ENCODE data around the gene AGPAT2. TPM values are rescaled to one million over a fixed set of nuclear protein-coding genes. Genes with fewer than 3 reads are reported as not detected.

The AGPAT2 gene
- total RNA-seq, 1 donor from 2014 or later: 106 TPM

DNA sequence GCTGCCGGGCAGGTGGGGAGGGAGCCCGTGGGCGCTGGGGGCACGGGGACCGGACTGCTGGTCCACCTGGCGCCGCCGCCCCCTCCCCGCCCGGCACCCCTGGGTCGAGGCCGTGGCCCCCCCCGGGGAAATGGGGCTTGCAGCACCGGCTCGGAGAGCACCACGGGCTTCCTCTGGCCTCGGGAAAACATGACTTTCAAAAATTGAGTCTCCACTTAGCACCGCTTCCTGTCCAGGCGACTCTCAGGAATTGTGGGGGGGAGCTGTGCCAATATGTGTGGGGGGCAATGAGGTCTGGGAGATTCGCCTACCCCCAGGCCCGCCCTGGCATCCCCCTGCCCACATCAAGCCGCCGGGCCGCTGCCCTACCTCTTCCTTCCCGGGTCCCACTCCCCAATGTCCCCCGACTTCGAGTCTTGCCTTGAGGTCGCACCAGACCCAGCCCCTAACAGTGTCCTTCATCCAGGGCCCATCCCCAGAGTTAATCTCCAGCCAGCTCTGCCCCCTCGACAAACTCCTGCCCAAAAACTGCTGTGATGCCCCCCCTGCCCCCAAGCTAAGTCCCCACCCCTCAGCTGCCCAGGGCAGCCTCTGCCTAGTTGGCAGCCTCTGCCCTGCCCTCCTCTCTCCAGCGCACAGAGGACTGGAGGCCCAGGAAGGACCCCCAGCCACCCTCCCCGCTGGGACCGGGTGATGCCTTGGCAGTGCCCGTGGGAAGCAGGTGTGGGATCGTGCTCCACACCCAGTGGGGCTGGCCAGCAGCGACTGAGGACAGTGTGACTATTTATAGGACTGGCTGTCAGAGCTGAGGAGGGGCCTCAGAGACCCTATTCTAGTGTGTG lies 20.7 kb downstream of the AGPAT2 start:
- H3K9me3 ChIP-seq: no peaks in the 10 kb centered on the region
- H3K27me3 ChIP-seq (ENCODE audit: low read depth): peaks cover 49% of the 10 kb centered on the region
- H3K4me3 ChIP-seq: peak overlapping the region; percentile 59
- no peak for ATAC-seq
- H3K27ac ChIP-seq: peak overlapping the region; percentile 88
- H3K4me1 ChIP-seq: peaks cover 6% of the 10 kb centered on the region
- no peak for DNase-seq
- intact Hi-C loops (cut with DNase I): no loop called here
- TF ChIP-seq, protein P1, sequence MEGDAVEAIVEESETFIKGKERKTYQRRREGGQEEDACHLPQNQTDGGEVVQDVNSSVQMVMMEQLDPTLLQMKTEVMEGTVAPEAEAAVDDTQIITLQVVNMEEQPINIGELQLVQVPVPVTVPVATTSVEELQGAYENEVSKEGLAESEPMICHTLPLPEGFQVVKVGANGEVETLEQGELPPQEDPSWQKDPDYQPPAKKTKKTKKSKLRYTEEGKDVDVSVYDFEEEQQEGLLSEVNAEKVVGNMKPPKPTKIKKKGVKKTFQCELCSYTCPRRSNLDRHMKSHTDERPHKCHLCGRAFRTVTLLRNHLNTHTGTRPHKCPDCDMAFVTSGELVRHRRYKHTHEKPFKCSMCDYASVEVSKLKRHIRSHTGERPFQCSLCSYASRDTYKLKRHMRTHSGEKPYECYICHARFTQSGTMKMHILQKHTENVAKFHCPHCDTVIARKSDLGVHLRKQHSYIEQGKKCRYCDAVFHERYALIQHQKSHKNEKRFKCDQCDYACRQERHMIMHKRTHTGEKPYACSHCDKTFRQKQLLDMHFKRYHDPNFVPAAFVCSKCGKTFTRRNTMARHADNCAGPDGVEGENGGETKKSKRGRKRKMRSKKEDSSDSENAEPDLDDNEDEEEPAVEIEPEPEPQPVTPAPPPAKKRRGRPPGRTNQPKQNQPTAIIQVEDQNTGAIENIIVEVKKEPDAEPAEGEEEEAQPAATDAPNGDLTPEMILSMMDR (IDR thresholded peaks at IDR 0.05): no peak
- peaks cover 32% of the 10 kb centered on the region for H3K36me3 ChIP-seq

DNA sequence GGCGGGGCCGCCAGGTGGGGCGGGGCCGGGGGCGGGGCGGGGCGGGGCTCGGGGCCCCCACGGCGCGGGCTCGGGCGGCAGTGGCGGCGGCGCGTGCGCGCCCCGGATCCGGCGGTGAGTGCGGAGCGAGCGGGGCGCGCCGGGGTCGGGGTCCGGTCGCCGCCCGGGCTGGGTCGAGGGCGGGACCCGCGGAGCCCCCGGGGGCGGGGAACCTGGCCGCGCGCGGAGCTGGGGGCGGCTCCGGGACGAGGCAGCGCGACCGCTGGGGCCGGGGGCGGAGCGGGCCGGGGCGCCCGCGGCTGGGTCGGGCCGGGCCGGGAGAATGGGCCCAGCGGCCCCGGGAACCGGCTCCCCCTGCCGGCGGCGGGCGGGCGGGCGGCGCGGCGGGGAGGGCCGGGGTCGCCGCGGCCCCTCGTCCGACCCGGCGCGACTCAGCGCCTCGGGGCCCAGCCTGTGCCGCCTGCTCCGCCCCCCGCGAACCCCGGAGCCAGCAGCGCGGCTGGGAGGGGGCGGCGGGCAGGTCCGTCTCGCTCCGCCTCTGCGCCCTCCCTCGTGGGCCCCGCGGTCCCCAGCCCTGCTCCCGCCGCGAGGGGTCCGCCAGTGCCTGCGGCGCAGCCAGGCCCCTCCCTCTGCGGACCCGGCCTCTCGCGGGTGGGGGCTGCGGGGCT lies 21.4 kb downstream of the AGPAT2 start:
- Histone ChIP-seq H3K36me3 (peaks cover 29% of the 10 kb centered on the region), H3K4me3 (peak overlapping the region; percentile 61), H3K4me1 (peaks cover 6% of the 10 kb centered on the region), H3K27ac (peak overlapping the region; percentile 88), H3K27me3 (ENCODE audit: low read depth) (peaks cover 56% of the 10 kb centered on the region), H3K9me3 (no peaks in the 10 kb centered on the region)
- TF ChIP-seq, protein P1 (IDR thresholded peaks at IDR 0.05): no peak
- DNase-seq (no peak), ATAC-seq (no peak)
- intact Hi-C loops (cut with DNase I): no loop called here

DNA sequence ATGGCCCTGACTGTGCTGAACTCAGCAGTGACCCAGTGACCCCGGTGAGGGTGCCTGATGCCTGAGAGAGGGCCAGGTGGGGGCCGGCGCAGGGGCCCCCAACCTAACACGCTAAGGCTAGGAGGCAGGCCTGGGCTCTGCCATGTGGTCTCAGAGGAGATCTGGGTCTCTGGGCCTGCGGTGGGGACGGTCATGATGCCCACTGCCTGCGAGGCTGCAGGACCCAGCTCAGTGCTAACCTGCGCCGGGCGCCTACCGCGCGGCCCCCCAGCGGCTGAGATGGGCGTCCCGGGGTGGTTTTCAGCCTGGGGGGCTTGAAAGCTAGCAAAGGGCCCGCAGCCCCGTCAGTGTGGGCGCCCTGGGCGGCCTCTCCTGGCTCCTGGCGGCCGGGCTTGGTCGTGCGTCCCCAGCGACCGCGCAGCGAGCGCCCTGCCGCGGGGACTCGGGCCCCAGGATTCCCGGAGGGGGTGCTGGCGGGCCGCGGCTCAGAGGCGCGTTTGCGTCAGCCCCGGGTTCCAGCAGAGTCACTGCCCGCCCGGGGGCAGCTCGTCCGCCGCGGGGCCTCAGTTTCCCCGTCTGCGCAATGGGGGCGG lies 22.1 kb downstream of the AGPAT2 start:
- peak overlapping the region; percentile 94 for H3K27ac ChIP-seq
- no peaks in the 10 kb centered on the region for H3K9me3 ChIP-seq
- DNase-seq (no peak), ATAC-seq (peak in 1 of 2 donors; percentile 1)
- H3K36me3 ChIP-seq: peaks cover 29% of the 10 kb centered on the region
- H3K4me1 ChIP-seq: peaks cover 6% of the 10 kb centered on the region
- peak overlapping the region; percentile 61 for H3K4me3 ChIP-seq
- H3K27me3 ChIP-seq (ENCODE audit: low read depth): peaks cover 61% of the 10 kb centered on the region
- intact Hi-C loops (cut with DNase I): no loop called here
- TF ChIP-seq, protein P1 (IDR thresholded peaks at IDR 0.05): peak; percentile 39

DNA sequence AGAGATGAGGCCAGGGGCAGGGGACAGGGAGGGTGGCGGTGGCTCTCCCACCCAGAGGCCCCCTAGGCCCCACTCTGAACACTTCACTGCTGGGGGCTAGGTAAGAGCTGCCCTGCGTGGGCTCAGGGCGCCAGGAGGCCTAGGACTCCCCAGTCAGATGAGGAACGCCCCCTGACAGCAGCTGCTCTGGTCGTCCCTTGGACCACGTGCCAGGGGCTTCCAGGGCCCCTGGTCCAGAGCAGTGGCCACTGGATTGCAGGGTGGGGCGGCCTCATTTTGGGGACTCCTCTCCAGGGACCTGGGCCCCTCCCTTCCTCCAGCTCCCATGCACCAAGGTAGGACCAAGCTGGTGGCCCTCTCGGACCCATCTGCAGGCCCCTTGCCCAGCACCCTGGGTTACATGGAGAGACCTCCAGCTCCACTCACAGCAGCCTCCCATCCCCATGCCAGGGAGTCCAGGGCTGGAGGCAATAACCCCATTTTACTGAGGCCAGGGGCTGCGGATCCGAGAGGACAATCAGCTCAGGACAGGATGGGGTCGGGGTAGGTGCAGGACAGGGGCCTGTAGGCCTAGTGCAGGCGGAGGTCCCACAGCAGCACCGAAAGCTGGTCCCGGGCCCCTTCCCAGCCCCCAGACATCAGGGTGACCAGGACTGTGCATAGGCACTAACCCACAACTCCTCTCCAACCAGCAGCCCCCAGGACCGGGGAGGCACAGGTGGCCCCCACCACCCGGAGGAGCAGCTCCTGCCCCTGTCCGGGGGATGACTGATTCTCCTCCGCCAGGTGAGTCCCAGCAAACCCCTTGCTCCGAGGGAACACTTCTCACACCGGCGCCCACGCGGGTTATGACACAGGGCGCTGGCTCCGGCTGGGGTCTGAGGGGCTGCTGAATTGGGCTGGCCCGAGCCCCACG lies 23.0 kb downstream of the AGPAT2 start:
- H3K27ac ChIP-seq: peak overlapping the region; percentile 94
- ATAC-seq (no peak), DNase-seq (no peak)
- H3K4me1 ChIP-seq: peaks cover 6% of the 10 kb centered on the region
- H3K4me3 ChIP-seq: peak overlapping the region; percentile 61
- peaks cover 21% of the 10 kb centered on the region for H3K36me3 ChIP-seq
- peaks cover 59% of the 10 kb centered on the region for H3K27me3 ChIP-seq (ENCODE audit: low read depth)
- TF ChIP-seq, protein P1 (IDR thresholded peaks at IDR 0.05): no peak
- H3K9me3 ChIP-seq: no peaks in the 10 kb centered on the region
- intact Hi-C loops (cut with DNase I): no loop called here

Data from lower lobe of right lung (tissue), 2 donors.